Right renal cortex interstitium (tissue), 3 donors: ENCODE results near the gene SCN4B. TPM values are rescaled to one million over a fixed set of nuclear protein-coding genes. Genes with fewer than 3 reads are reported as not detected.
"Not testable (repeated sequence)": the region's sequence is repeated elsewhere in the genome, so short reads cannot be mapped to it uniquely, and the experiment has no call there.

Experiments
- DNase-seq, 3 donors: peaks; one replicate each; pipeline ENCODE4 v3.0.0-alpha.2; 2013; ENCODE audit warnings: low read depth in 3 of 3, low spot score in 2 of 3
- polyA plus RNA-seq, 3 donors: library from polyadenylated mRNA; unstranded; fragments of 120-200 nt; gene quantifications; one replicate each; pipeline ENCODE4 v1.2.1, GENCODE V29; 2013; ENCODE audit not compliant: insufficient read length in 3 of 3

The SCN4B gene, protein sequence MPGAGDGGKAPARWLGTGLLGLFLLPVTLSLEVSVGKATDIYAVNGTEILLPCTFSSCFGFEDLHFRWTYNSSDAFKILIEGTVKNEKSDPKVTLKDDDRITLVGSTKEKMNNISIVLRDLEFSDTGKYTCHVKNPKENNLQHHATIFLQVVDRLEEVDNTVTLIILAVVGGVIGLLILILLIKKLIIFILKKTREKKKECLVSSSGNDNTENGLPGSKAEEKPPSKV
- 1 to 10 TPM in 2 of 3 donors, under 1 TPM in 1; 0.82 to 1.7 (median 1.1) TPM for polyA plus RNA-seq

DNA sequence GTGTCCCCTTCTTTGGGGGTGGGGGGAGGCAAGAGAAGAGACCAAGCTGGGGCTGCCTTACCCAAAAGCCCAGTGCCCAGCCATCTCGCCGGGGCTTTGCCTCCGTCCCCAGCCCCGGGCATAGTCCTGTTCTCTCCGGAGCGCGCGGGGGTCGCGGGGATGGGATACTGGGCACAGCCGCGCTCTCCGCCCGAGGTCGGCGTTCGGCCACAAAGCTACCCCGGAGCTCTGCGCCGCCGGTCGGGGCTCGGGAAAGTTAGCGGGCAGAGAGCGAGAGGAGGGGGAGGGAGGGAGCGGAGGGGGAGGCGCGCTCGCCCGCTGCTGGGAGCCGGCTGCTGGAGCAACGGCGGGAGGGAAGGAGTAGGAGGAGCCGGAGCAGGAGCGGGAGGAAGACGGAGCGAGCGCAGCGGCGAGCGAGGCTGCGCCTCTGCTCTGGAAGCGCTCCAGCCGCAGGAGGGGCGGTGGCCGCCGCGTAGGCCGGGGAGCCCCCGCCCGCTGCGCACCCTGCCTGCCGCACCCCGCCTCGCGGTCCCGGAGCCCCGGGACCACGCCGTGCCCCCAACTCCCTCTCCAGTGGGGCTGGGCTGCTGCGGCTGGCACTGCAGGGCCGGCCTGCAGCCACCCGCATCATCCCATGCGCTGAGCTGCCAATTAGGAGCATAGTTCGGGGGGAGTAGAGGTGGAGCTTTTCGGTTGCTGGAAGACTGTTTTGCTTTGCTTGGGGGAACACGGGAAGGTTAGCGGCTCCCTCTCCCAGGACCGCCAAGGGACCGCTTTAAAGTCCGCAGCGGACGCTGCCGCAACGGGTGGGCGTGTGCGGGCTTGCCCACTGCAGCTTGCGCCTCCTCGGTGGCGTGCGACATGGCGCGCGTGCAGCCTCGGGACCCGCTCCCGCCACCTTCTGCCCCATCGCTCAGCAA, at the start of gene SCN4B:
SCN4B (minus strand) TSS at position 272 of the 920 bp plus-strand sequence; CDS start at position 122, 150 bp downstream.
- no peak for DNase-seq

DNA sequence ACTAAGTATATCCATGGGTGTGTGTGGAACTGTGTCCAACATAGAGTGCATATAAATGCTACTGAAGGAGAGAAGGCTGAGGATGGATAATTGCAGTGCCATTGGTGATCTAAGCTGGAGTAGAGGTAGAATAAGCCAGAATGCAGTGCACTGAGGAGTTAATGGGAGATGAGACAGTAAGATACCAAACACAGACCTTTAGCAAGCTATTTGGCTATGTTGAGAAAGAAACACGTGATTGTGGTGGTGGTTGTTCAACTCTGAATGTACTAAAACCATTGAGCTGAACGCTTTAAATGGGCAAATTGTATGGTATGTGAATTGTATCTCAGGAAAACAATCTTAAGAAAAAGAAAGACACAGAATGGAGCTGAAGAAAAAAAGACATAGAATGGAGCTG, 49.3 kb upstream of the SCN4B start:
- no peak for DNase-seq

DNA sequence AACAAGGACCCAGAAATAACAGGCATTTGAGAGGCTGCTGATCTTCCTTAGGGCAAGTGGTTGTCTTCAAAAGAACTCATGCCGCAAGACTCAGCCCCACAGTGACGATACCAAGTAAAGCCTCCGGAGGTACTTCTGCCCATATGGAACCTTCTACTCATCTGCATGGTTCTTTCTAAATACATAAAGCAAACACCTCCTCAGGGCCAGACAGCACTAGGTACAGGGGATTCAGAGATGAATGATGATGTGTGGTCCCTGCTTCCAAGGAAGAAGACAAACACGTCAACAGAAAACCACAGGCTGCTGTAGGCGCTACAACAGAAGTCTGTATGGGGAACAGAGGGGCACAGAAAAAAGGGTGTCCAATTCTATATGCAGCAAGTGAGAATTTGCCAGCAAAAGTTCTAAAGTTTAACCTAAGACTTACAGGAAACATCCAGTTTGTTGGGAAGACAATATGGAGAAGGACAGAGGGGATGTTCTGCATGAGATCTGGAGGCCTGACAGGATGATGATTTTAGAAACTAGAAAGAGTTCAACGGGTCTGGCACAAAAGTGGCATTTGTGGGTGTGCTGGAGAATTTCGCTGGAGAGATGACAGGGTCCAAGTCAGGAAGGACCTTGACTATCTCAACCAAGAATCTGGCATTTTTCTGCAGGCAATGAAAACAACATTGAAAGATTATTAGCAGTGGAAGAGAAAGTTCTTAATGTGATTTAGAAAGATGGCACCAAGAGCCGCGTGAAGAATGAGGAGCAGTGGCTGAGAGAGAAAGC, 48.5 kb upstream of the SCN4B start:
- no peak for DNase-seq

DNA sequence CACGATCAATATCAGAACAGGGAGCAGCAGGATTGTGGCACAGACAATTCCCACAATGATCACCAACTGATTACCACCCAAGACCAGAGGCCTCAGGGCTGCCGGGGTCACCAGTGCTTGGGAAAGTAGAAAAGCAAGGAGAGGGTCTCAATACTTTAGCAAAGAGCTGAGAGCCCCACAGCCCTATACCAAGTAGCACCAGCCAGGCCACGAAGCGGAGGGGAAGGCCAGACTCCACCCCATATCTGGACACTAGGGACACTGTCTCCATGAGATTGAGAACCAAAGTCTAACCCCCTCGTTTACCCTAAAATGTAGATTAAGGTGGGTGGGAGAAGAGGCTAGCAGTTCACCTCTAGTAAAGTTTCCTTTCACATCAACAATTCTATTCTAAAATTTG, 47.9 kb upstream of the SCN4B start:
- no peak for DNase-seq

DNA sequence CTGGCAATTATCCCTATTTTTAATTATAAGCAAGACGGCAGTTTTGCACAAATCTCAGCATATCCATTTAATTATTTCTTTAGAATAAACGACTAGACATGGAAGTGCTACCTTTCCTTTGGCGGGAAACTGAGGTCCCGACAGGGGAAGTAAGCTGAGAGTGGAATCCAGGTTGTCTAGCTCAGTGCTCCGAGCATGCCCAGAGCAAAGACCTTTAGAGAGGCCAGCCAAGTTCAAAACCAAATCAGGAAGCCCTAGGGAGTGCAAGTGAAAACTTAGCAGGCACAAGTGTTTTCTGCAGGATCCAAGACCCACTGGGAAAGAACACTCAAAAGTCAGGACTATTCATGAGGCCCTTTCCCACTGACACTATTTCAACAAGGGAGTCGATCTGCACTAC, 46.5 kb upstream of the SCN4B start:
- no peak for DNase-seq

DNA sequence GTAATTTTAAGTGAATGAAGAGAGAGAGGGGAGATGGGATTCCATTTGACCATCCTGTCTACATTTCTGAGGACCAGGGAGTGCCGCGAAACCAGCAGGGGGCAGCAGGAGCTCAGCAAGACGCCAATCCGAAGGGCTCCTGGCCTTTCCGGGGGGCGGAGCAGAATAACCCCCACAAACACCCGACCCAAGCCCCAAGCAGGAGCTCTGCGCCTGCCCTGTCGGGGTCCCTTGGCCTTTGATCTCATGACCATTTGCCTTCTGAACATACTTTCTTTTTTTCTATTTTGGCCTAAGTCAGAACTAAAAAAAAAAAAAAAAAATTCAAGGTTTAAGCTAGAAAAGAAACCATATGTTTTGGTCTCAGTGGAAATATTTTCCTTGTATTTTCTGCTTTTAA, 45.7 kb upstream of the SCN4B start:
- no peak for DNase-seq

DNA sequence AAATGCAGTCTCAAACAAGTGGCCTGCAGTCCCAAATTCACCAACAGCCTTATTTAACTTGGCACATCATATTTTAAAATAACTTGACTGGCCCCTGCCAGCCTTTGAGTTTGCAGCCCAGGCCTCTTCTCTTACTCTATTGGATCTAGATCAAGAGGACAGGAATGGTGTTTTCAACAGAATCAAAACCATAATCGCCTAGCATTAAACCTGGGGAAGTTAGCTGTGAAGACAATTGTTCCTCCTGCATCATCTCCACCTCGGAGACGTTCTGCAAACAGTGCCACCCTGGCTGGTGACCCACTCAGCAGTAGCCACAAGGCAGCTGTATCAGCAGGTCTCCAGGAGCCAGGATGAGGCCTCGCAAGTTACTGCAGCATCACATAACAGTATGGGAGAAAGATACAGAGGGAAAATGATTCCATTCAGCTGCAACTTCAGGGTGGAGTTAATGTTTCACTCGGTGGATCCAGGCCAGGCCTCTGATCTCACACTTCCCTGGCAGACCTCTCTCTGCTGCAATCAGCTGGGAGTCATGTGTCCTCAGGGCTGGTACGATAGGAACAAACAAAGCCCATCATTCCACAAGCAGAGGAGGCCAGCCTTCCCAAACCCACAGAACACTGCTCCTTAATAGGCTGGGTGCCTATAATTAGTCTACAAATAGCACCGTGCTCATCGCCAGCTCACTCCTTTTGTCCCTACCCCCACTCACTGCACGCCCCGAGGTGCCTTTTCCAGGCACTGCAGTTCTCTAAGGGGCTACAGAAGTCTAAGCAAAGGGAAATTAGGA, 42.4 kb upstream of the SCN4B start:
- no peak for DNase-seq

DNA sequence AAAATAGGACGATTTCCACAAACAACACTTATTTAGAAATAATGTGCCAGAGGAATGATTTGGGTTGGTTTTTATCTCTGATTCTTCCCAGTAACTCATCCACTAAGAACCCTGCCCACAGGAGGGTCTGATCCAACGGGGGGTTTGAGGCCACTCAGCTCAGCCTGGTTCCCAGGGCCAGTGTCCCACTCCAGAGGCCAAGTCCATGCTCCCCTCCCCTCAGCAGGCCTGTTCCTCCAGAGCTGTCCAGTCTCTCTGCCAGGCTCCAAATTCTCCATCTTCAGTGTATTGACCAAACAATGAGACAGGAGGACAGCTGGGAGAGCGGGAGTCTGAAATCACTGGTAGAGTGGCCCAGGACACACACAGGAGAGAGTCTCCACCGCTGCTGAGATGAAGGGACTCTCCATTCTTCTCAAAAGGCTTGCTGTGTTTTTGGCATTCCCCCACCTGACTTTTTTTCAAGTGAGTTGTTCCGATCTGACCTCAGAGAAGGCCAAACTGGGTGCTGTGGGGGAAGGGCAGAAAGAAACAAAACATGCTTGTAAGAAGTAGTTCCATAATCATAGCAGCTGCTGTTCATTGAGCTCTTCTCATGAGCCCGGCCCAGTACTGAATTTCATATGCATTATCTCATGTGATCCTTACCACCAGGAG, 41.4 kb upstream of the SCN4B start:
- no peak for DNase-seq

DNA sequence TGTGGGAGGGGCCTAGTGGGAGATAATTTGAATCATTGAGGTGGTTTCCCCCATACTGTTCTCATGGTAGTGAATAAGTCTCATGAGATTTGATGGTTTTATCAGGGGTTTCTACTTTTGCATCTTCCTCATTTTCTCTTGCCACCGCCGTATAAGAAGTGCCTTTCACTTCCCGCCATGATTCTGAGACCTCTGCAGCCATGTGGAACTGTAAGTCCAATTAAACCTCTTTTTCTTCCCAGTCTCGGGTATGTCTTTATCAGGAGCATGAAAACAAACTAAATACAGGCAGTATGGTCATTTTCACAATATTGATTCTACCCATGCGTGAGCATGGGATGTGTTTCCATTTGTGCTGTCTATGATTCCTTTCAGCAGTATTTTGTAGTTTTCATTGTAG, 40.2 kb upstream of the SCN4B start:
- not testable (repeated sequence) for DNase-seq

DNA sequence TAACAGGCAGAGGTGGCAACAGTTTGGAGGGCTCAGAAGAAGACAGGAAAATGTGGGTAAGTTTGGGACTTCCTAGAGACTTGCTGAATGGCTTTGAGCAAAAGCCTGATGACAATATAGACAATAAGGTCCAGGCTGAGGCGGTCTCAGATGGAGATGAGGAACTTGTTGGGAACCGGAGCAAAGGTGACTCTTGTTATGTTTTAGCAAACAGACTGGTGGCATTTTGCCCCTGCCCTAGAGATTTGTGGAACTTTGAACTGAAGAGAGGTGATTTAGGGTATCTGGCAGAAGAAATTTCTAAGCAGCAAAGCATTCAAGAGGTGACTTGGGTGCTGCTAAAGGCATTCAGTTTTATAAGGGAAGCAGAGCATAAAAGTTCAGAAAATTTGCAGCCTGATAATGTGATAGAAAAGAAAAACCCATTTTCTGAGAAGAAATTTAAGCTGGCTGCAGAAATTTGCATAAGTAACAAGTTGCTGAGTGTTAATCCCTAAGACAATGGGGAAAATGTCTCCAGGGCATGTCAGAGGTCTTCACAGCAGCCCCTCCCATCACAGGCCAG, 38.4 kb upstream of the SCN4B start:
- DNase-seq = not testable (repeated sequence)

DNA sequence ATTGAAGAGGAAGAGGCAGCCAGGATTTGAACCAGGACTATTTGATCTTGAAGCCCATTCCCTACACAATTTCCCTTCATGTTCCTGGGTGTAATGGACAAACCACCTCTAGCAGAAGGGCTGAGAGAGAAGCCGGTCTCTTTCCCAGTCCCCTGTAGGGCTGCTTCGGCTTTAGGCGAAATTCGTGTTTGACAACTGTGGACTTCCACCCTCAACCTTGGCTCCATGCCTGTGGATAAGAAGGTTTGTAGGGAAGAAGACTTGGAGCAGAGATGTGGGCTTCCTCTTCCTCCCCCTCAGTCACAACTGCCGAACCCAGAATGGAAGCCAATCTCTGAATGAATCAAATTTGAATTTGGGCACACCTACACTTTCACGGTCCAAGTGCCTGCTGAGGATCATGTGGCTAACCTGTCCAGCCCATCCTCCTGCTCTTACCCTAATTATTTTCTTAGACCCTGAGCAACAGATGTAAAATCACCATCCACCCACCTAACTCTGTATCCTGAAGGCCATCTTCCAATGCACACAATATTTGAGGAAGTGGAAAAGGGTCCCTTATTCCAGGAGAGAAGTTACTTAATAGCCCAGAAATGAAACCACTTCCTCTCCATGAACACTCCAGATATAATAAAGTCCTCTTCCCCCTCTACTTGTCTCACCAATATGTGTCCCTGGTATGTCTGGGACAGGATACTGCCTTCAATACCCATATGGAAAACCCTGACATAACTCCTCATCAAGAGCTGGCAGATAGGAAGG, 33.9 kb upstream of the SCN4B start:
- DNase-seq = no peak

DNA sequence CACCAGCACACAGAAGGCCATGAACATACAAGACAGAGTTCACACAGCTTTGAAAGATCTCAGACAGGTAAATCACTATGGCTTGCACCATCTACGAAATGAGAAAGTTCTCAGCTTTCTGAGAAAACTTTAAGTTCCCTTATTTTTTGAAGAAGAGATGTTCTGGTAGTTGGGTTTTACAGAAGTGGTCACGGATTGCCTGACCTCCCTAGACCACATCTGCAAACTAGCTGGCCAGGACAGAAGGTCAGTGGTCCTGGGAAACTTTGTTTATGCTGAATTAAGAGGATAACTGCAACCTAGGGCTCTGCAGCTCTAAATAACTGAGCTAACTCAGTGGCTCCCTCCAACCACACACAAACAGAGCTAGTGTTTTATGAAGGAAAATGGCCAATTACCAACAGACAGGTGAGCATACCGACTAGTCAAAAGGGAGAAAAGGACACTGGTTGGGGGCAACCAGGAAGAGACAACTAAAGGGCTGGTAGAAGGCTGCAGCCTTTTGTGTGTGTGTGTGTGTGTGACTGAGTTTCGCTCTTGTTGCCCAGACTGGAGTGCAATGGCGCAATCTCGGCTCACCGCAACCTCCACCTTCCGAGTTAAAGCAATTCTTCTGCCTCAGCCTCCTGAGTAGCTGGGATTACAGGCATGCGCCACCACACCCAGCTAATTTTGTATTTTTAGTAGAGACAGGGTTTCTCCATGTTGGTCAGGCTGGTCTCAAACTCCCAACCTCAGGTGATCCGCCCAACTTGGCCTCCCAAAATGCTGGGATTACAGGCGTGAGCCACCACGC, 32.4 kb upstream of the SCN4B start:
- DNase-seq = no peak

DNA sequence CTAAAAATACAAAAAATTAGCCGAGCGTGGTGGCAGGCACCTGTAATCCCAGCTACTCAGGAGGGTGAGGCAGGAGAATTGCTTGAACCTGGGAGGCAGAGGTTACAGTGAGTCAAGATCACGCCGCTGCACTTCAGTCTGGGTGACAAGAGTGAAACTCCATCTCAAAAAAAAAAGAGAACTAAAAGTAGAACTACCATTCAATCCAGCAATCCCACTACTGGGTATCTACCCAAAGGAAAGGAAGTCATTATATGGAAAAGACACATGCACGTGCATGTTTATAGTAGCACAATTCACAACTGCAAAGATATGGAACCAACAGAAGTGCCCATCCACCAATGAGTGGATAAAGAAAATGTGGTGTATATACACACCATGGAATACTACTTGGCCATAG, 31.1 kb upstream of the SCN4B start:
- not testable (repeated sequence) for DNase-seq

DNA sequence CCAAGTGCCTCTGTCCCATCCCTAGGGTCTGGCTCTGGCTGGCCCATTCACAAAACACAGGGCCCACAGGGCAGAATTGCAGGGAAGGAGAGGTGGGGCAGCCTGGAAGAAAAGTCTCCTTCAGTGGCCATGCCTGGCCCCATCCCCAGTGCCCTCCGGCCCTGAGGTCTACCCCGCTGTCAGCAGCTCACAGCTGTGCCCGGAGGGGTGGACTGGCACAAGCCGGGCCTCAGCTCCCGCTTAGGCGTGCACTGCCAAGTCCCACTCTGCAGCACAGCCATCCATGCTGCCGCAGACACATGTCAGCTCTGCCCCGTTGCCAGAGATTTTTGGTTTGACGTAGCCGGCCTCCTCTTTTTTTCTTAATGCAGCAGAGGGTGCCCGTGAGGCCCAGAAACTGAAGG, 27.7 kb upstream of the SCN4B start:
- DNase-seq = no peak

DNA sequence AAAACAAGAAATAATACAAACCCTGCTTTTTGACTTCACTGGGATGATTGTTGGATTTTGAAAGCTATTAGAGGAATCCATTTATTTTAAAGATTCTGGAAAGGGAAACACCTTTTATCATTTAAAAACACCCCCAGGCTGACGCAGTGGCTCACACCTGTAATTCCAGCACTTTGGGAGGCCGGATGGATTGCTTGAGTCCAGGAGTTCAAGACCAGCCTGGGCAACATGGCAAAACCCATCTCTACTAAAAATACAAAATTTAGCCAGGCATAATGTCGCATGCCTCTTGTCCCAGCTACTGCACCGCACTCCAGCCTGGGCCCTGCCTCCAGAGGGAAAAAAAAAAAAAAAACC, 24.1 kb upstream of the SCN4B start:
- DNase-seq = no peak

DNA sequence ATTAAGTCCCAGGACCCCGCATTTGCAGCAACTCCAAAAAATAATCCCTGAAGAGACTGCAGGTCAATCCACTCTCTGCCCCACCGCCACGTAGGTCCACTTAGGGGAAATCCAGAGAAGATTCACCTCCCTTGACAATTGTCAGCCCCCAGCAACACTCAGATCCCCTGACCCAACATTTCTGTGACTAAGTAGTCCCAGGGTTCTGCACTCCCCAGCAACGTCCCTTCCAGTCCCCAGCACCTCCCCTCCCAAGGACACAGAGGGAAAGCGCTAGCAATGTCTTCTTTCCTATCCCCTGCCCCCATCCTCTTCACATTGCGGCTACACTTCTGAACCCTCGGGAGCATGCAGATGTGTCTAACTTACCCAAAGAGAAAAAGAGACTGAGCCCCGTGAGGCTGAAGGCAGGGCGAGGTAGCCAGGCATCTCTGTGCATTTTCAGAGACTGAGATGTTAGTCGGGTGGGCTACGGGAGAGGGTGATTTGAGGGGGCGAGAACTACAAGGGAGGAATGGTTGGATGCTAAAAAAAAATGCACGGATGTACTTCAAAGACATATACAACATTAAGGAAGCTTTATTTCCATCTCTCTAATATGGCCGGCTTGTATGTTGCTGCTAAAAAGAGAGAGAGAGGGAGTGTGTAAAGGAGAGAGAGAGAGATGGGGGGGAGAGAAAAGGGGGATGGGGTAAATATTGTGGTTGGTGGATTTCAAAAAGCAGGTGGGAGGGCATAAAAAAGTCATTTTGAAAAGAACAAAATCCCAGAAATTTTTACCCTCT, 23.6 kb upstream of the SCN4B start, which contains the start of gene SCN2B:
SCN2B (minus strand) TSS at position 647 of the 785 bp plus-strand sequence; CDS start at position 439, 208 bp downstream.
- no peak for DNase-seq
